GM23338 (cell line): ENCODE results near the gene COL18A1. TPM values are rescaled to one million over a fixed set of nuclear protein-coding genes. Genes with fewer than 3 reads are reported as not detected.

Experiments
- CREB1 ChIP-seq: fragments of 250-450 bp; sonication (Bioruptor Pico); IDR thresholded peaks from 2 replicates; pipeline ENCODE4 v1.5.0; 2020; ENCODE audit warnings: low read depth, mild to moderate bottlenecking, moderate library complexity
- CTCF ChIP-seq, 2 experiments: fragments of 200-600 bp in 1 of 2; sonication (generic) in 1 of 2; conservative IDR thresholded peaks; 2 replicates each; pipeline versions ENCODE4 v1.5.1 to v1.6.1; 2016 to 2017; ENCODE audit warnings: antibody characterized with exemption in 2 of 2, low read depth in 2 of 2, mild to moderate bottlenecking in 2 of 2, moderate library complexity in 1 of 2
- ETS1 ChIP-seq: IDR thresholded peaks from 2 replicates; pipeline ENCODE4 v1.6.1; 2016; ENCODE audit warnings: antibody characterized with exemption
- EZH2phosphoT487 ChIP-seq: fragments of 200-600 bp; sonication (generic); IDR thresholded peaks from one replicate; pipeline ENCODE4 v1.8.1; 2018; ENCODE audit warnings: antibody characterized with exemption; ENCODE audit not compliant: unreplicated experiment
- JUNB ChIP-seq: IDR thresholded peaks from one replicate; pipeline ENCODE4 v1.6.1; 2016; ENCODE audit warnings: antibody characterized with exemption; ENCODE audit not compliant: unreplicated experiment
- NANOG ChIP-seq: IDR thresholded peaks from 2 replicates; pipeline ENCODE4 v1.6.1; 2016; ENCODE audit warnings: antibody characterized with exemption, borderline replicate concordance
- POLR2AphosphoS5 ChIP-seq: IDR thresholded peaks from 2 replicates; pipeline ENCODE4 v1.6.1; 2016; ENCODE audit warnings: antibody characterized with exemption, low read depth
- STAT1 ChIP-seq: IDR thresholded peaks from one replicate; pipeline ENCODE4 v1.6.1; 2016; ENCODE audit warnings: antibody characterized with exemption; ENCODE audit not compliant: unreplicated experiment
- ZNF114 ChIP-seq: fragments of 250-450 bp; sonication (Bioruptor Pico); IDR thresholded peaks from 2 replicates; pipeline ENCODE4 v1.5.0; 2020; ENCODE audit warnings: mild to moderate bottlenecking, moderate library complexity
- ZNF331 ChIP-seq: fragments of 250-450 bp; sonication (Bioruptor Pico); IDR thresholded peaks from 2 replicates; pipeline ENCODE4 v1.5.0; 2020; ENCODE audit warnings: low read depth, mild to moderate bottlenecking, moderate library complexity
- ZNF462 ChIP-seq: fragments of 250-450 bp; sonication (Bioruptor Pico); IDR thresholded peaks from 2 replicates; pipeline ENCODE4 v1.5.0; 2020; ENCODE audit warnings: mild to moderate bottlenecking, moderate library complexity
- polyA plus RNA-seq: library from polyadenylated mRNA; unstranded; fragments of >200 nt; fragmentation: Nextera tagmentation; extraction: Ambion mirVana; gene quantifications from 2 replicates; pipeline ENCODE4 v1.2.1, GENCODE V29; 2016
- total RNA-seq: library from RNA; depleted of rRNA; stranded (reverse); fragments of >200 nt; shearing (Covaris generic); gene quantifications from 2 replicates; pipeline ENCODE4 v1.2.3, GENCODE V29; 2014

COL18A1 gene
- total and polyA plus RNA-seq, 2 experiments from 2014 or later, result 38.4 to 430 TPM

- no peak for TF ChIP-seq ZNF462 (CRISPR knock-in tag)
- no peak for TF ChIP-seq JUNB
- no peak for TF ChIP-seq NANOG
- no peak for TF ChIP-seq ETS1
- no peak for TF ChIP-seq ZNF114 (CRISPR knock-in tag)
- TF ChIP-seq POLR2AphosphoS5, result no peak
- no peak for TF ChIP-seq CTCF (conservative IDR thresholded peaks at IDR 0.05; ENCODE audit: low read depth in 2 of 2)
- TF ChIP-seq EZH2phosphoT487, result no peak
- TF ChIP-seq STAT1, result no peak
- TF ChIP-seq ZNF331 (CRISPR knock-in tag), result no peak
- TF ChIP-seq CREB1, result no peak
These were observed 18.6 kb upstream of the COL18A1 start (continued) for GRCh38 chr21:45386336-45386727.
